Pancreas (tissue), 10 donors: Measurements from ENCODE around the gene PLD4. TPM values are rescaled to one million over a fixed set of nuclear protein-coding genes. Genes with fewer than 3 reads are reported as not detected.

Experiments
- ATAC-seq, 4 donors: fragments of 200-7000 bp; cut with Tn5 transposase; one replicate each; pipeline versions ENCODE4 v1.8.0 to v1.9.1; 2020; ENCODE audit warnings: mild to moderate bottlenecking in 4 of 4, moderate library complexity in 4 of 4
- DNase-seq, 6 donors: peaks; one replicate each; pipeline ENCODE4 v3.0.0-alpha.2; 2020
- FAIRE-seq: peaks from 2 replicates; lab custom pipeline; 2012; peaks lifted over from hg19 to GRCh38; lab: Jason Lieb, UNC
- H3K27ac ChIP-seq, 4 donors: fragments of 200-600 bp; sonication (generic); 1 replicate in 3 of 4; 2 replicates in 1 of 4; pipeline versions ENCODE4 v1.5.0 to v1.8.0; 2020
- H3K27me3 ChIP-seq, 4 donors: fragments of 200-600 bp; one replicate each; pipeline ENCODE4 v1.8.0; 2021
- H3K36me3 ChIP-seq, 3 donors: fragments of 200-600 bp; sonication (generic) in 1 of 3; one replicate each; pipeline versions ENCODE4 v1.5.0 to v1.8.0; 2020 to 2021
- H3K4me1 ChIP-seq, 3 donors: fragments of 200-600 bp; one replicate each; pipeline ENCODE4 v1.8.0; 2021
- H3K4me3 ChIP-seq, 4 donors: fragments of 200-600 bp; sonication (generic) in 2 of 4; one replicate each; pipeline versions ENCODE4 v1.5.0 to v1.8.0; 2020 to 2021
- H3K9me3 ChIP-seq, 4 donors: fragments of 200-600 bp; one replicate each; pipeline ENCODE4 v1.8.0; 2021
- CTCF ChIP-seq, 4 donors: fragments of 200-600 bp; sonication (generic) in 3 of 4; IDR thresholded peaks; one replicate each; pipeline versions ENCODE4 v1.5.0 to v1.8.0; 2021; ENCODE audit warnings: antibody characterized with exemption in 4 of 4
- WGBS, 2 donors: extraction: QIAGEN DNeasy Blood & Tissue Kit; methylation state at CpG; one replicate each; pipeline ENCODE4 v1.1.7; 2013; 5-methylcytosine and 5-hydroxymethylcytosine counted together
- intact Hi-C, 3 donors: fragments of 100-400 bp; cut with DNase I; formaldehyde crosslinking; loops; one replicate each; pipeline versions ENCODE4 v1.11.1 to v1.14.2; 2022
- polyA plus RNA-seq, 2 donors: library from polyadenylated mRNA; stranded (reverse); fragments of 200-250 nt; gene quantifications; one replicate each; pipeline ENCODE4 v1.2.3, GENCODE V29; 2013
- total RNA-seq, 6 donors: library from RNA; stranded (reverse); fragmentation: NEBNext Ultra II Directional in 4 of 6; extraction: Animal tissue kit (Norgen Biotek cat#: 25700) in 4 of 6; gene quantifications; one replicate each; pipeline versions ENCODE4 v1.2.1 to v1.2.4, GENCODE V29; 2021 to 2023
- donor health status: healthy with polysubstance abuse.
- donor health status: DM: no; HTN: no; CAD: no; lungs with moderate emphysema.
- donor health status: DM: no; HTN: no; CAD: no.
- donor health status: control.
- donor health status: control.
- donor health status: Bipolar disorder and iron deficiency.
- donor health status: DM: yes; HTN: yes; CAD: no.
- donor health status: DM: no; HTN: no; CAD: no.
- donor health status: DM: no; HTN: no; CAD: no.
- donor health status: DM: yes; HTN: yes; CAD: no.

The PLD4 gene
- total and polyA plus RNA-seq, 8 donors, result 0.19 to 12.5 (median 0.52) TPM

- no peak for FAIRE-seq
- no peak overlapping the region for H3K27ac ChIP-seq
- intact Hi-C loops, result no loop called here
- DNase-seq, result peak in 2 of 6 donors; percentile 47 to 55
- no peaks in the 10 kb centered on the region for H3K36me3 ChIP-seq
- no peaks in the 10 kb centered on the region for H3K27me3 ChIP-seq
- H3K9me3 ChIP-seq, result no peaks in the 10 kb centered on the region
- TF ChIP-seq CTCF (IDR thresholded peaks at IDR 0.05), result no peak
- H3K4me1 ChIP-seq, result no peaks in the 10 kb centered on the region
- WGBS, 2 donors, result 84 to 90% methylated on average over 15 of the region's 15 CpGs
- H3K4me3 ChIP-seq, result no peak overlapping the region
- no peak for ATAC-seq
These were observed 4.9 kb downstream of the PLD4 start for GRCh38 chr14:104929268-104930230.

- TF ChIP-seq CTCF (IDR thresholded peaks at IDR 0.05), result no peak
- H3K27ac ChIP-seq, result no peak overlapping the region
- no peak overlapping the region for H3K4me3 ChIP-seq
- 73 to 85% methylated on average over 9 to 10 of the region's 10 CpGs for WGBS, 2 donors
- H3K36me3 ChIP-seq, result no peaks in the 10 kb centered on the region
- no peaks in the 10 kb centered on the region for H3K4me1 ChIP-seq
- no peak for FAIRE-seq
- no peaks in the 10 kb centered on the region for H3K27me3 ChIP-seq
- intact Hi-C loops, result no loop called here
- H3K9me3 ChIP-seq, result no peaks in the 10 kb centered on the region
- DNase-seq, result peak in 4 of 6 donors; percentile 14 to 76 (median 42)
- ATAC-seq, result no peak
These were observed 6.0 kb downstream of the PLD4 start for GRCh38 chr14:104930526-104931303.

GRCh38 chr14:104931304-104931770 is 6.7 kb downstream of the PLD4 start:
- H3K4me3 ChIP-seq, result no peak overlapping the region
- ATAC-seq (no peak), DNase-seq (peak in 1 of 6 donors; percentile 17), FAIRE-seq (no peak)
- H3K27me3 ChIP-seq, result no peaks in the 10 kb centered on the region
- H3K4me1 ChIP-seq, result no peaks in the 10 kb centered on the region
- no peak overlapping the region for H3K27ac ChIP-seq
- no peaks in the 10 kb centered on the region for H3K9me3 ChIP-seq
- TF ChIP-seq CTCF (IDR thresholded peaks at IDR 0.05), result no peak
- intact Hi-C loops, result no loop called here
- H3K36me3 ChIP-seq, result no peaks in the 10 kb centered on the region
- WGBS, 2 donors, result 78 to 81% methylated on average over 9 of the region's 9 CpGs

GRCh38 chr14:104931771-104932675 is 7.3 kb downstream of the PLD4 start:
- no peaks in the 10 kb centered on the region for H3K4me1 ChIP-seq
- intact Hi-C loops, result no loop called here
- no peaks in the 10 kb centered on the region for H3K36me3 ChIP-seq
- H3K27ac ChIP-seq, result no peak overlapping the region
- WGBS, 2 donors, result 66 to 70% methylated on average over 64 of the region's 64 CpGs
- TF ChIP-seq CTCF (IDR thresholded peaks at IDR 0.05), result no peak
- peak overlapping the region in 1 of 4 donors; percentile 59 for H3K4me3 ChIP-seq
- H3K27me3 ChIP-seq, result no peaks in the 10 kb centered on the region
- FAIRE-seq (no peak), DNase-seq (peak in 3 of 6 donors; percentile 7 to 78 (median 58)), ATAC-seq (no peak)
- H3K9me3 ChIP-seq, result no peaks in the 10 kb centered on the region
